ENCODE measurements around the gene FGF1. TPM values are rescaled to one million over a fixed set of nuclear protein-coding genes. Genes with fewer than 3 reads are reported as not detected.

The FGF1 gene
- total and polyA plus RNA-seq, 2 of the 4 experiments (the other 2 are of a cell fraction), result 7.6 to 7.7 TPM

DNA sequence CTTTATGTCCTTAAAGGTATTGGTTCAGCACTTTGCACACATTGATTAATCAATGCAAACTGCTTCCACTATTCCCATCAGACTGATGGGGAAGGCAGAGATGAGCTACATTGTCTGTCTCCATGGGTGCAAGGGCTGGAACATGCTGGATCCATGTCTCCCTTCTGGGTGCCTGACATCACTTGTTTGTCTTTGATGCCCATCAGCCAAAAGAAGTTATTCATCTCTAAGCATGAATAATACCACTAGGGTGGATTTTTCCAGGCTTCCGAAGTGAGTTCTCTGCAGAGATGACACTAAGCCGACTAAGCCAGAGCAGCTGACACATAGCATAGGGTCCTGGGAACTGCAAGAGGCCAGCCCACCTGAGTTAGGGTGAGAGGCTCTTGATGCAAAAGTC lies 8.7 kb downstream of the FGF1 start:
- no peak overlapping the region for H2BK120ac ChIP-seq (ENCODE audit: low read depth, low read length)
- intact Hi-C loops (cut with micrococcal nuclease), result no loop called here
- H2AFZ ChIP-seq (replicated peaks; ENCODE audit: low read length, poor library complexity), result no peak overlapping the region
- peak; percentile 61 for DNase-seq
- no peak for ATAC-seq (ENCODE audit: low read depth)
- ChIA-PET POLR2A (ENCODE audit: unreplicated experiment) (no interaction called here), CTCF (interaction anchor here (0.6 to 0.9 kb wide), 2 partner anchors 36 to 100 kb away, joined by 3 read pairs; no protein-coding TSS in a partner anchor)
- no peak overlapping the region for H4K5ac ChIP-seq (ENCODE audit: low read depth, low read length)
- BruUV-seq (replicated peaks), result no TSS peak
- H3K27ac ChIP-seq (ENCODE audit: insufficient read depth, low read length), result no peak overlapping the region
- H2BK15ac ChIP-seq (ENCODE audit: low read depth, low read length), result no peak overlapping the region
- no peak overlapping the region for H2BK20ac ChIP-seq (ENCODE audit: low read depth, low read length)
- no peak overlapping the region for H3K4me2 ChIP-seq (ENCODE audit: low read depth, low read length)
- dilution Hi-C loops (cut with HindIII; ENCODE audit: low sequenced_read_pairs, unreplicated experiment), result no loop called here
- H3K23ac ChIP-seq (ENCODE audit: low read depth, low read length), result no peak overlapping the region
- no peak overlapping the region for H2AK5ac ChIP-seq (ENCODE audit: low read depth, low read length)
- H3K4me1 ChIP-seq (ENCODE audit: control insufficient read depth, insufficient read depth, low read length), result peaks cover 7% of the 10 kb centered on the region
- H3K56ac ChIP-seq (ENCODE audit: extremely low read depth, insufficient read depth, low read length), result no peak overlapping the region
- H2AK9ac ChIP-seq (replicated peaks; ENCODE audit: low read depth, low read length, poor library complexity), result no peak overlapping the region
- WGBS, 2 experiments (ENCODE audit: extremely low coverage in 2 of 2, insufficient read length in 1 of 2), result no CpG with 5 or more reads among the region's 2 CpGs
- H3K9me1 ChIP-seq (ENCODE audit: insufficient read depth, low read length), result peaks cover 9% of the 10 kb centered on the region
- TF ChIP-seq CEBPB (IDR thresholded peaks at IDR 0.05; ENCODE audit: low read depth, low read length) (no peak), POLR2A (IDR thresholded peaks at IDR 0.05; ENCODE audit: low read depth, low read length) (no peak), RAD21 (IDR thresholded peaks at IDR 0.05; ENCODE audit: low read length) (no peak), FOS (IDR thresholded peaks at IDR 0.05; ENCODE audit: low read depth, low read length) (no peak), MAFK (IDR thresholded peaks at IDR 0.05; ENCODE audit: low read depth, low read length) (no peak), RFX5 (IDR thresholded peaks at IDR 0.05; ENCODE audit: low read depth, low read length) (no peak), SMC3 (IDR thresholded peaks at IDR 0.05; ENCODE audit: low read depth, low read length) (no peak), CHD1 (IDR thresholded peaks at IDR 0.05; ENCODE audit: low read depth, low read length) (no peak), MAZ (IDR thresholded peaks at IDR 0.05; ENCODE audit: borderline replicate concordance, low read depth, low read length) (no peak), MXI1 (IDR thresholded peaks at IDR 0.05; ENCODE audit: borderline replicate concordance, low read depth, low read length) (no peak)
- TF ChIP-seq, protein P1, sequence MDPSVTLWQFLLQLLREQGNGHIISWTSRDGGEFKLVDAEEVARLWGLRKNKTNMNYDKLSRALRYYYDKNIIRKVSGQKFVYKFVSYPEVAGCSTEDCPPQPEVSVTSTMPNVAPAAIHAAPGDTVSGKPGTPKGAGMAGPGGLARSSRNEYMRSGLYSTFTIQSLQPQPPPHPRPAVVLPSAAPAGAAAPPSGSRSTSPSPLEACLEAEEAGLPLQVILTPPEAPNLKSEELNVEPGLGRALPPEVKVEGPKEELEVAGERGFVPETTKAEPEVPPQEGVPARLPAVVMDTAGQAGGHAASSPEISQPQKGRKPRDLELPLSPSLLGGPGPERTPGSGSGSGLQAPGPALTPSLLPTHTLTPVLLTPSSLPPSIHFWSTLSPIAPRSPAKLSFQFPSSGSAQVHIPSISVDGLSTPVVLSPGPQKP (IDR thresholded peaks at IDR 0.05; ENCODE audit: borderline replicate concordance, low read depth, low read length), result no peak
- TF ChIP-seq, protein P2, sequence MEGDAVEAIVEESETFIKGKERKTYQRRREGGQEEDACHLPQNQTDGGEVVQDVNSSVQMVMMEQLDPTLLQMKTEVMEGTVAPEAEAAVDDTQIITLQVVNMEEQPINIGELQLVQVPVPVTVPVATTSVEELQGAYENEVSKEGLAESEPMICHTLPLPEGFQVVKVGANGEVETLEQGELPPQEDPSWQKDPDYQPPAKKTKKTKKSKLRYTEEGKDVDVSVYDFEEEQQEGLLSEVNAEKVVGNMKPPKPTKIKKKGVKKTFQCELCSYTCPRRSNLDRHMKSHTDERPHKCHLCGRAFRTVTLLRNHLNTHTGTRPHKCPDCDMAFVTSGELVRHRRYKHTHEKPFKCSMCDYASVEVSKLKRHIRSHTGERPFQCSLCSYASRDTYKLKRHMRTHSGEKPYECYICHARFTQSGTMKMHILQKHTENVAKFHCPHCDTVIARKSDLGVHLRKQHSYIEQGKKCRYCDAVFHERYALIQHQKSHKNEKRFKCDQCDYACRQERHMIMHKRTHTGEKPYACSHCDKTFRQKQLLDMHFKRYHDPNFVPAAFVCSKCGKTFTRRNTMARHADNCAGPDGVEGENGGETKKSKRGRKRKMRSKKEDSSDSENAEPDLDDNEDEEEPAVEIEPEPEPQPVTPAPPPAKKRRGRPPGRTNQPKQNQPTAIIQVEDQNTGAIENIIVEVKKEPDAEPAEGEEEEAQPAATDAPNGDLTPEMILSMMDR (conservative IDR thresholded peaks at IDR 0.05; ENCODE audit: low read depth, low read length), result no peak
- H3K27me3 ChIP-seq (ENCODE audit: control insufficient read depth, insufficient read depth, low read length), result no peaks in the 10 kb centered on the region
- no peak overlapping the region for H4K91ac ChIP-seq (ENCODE audit: insufficient read depth, low read depth, low read length)
- no peaks in the 10 kb centered on the region for H3K9me3 ChIP-seq (ENCODE audit: control insufficient read depth, insufficient read depth, low read length)
- no peaks in the 10 kb centered on the region for H3K36me3 ChIP-seq (ENCODE audit: control insufficient read depth, insufficient read depth, low read length)
- no peak overlapping the region for H4K8ac ChIP-seq (ENCODE audit: low read depth in 2 of 2, low read length in 2 of 2)
- no peak overlapping the region for H3K4me3 ChIP-seq (ENCODE audit: insufficient read depth, low read depth, low read length)
- H3K18ac ChIP-seq (ENCODE audit: low read depth, low read length), result no peak overlapping the region
- in situ Hi-C loops (cut with MboI; ENCODE audit: low sequenced_read_pairs), result no loop called here
- H3K79me1 ChIP-seq (ENCODE audit: low read depth in 1 of 2, low read length in 2 of 2), result no peaks in the 10 kb centered on the region
- no peak overlapping the region for H3K14ac ChIP-seq (replicated peaks; ENCODE audit: low read depth, low read length)
- no peak overlapping the region for H3K4ac ChIP-seq (ENCODE audit: low read depth, low read length)
- no peak overlapping the region for H2BK5ac ChIP-seq (ENCODE audit: low read depth, low read length, poor library complexity, severe bottlenecking)
- H4K20me1 ChIP-seq (ENCODE audit: insufficient read depth, low read length), result no peaks in the 10 kb centered on the region
- H3K9ac ChIP-seq (ENCODE audit: low read depth, low read length), result no peak overlapping the region
